ENCODE data around the gene JTB.

JTB gene

DNA sequence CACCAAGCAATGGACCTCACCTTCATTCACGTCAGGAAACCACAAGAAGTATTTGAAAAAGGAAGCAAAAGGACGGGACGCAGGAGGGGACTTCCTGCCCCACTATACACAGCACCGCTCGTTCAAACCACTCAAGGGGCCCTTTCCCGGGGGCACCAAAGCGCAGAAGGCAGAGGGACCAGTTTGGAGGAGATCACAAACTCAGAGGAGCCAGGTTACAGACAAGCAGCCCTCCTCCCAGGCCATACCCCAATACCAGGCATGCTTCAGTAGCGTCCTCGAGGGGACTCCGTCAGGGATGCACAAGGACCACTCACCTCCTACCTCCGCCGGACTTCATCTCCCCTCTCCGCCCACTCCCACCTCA lies 19.7 kb downstream of the JTB start:
- peak; percentile 25 to 44 (median 32) for DNase-seq
- Mint-ChIP-seq H3K4me1 (ENCODE audit: low read depth in 2 of 2) (peaks cover 40 to 41% of the 10 kb centered on the region in 2 donors), H3K27me3 (no peaks in the 10 kb centered on the region), H3K36me3 (ENCODE audit: insufficient read depth) (peaks cover 20% of the 10 kb centered on the region), H3K9me3 (no peaks in the 10 kb centered on the region), H3K27ac (peak overlapping the region; percentile 83 to 92), H3K4me3 (peak overlapping the region; percentile 89 to 90)
- ATAC-seq (replicated peaks) = peak; percentile 28

DNA sequence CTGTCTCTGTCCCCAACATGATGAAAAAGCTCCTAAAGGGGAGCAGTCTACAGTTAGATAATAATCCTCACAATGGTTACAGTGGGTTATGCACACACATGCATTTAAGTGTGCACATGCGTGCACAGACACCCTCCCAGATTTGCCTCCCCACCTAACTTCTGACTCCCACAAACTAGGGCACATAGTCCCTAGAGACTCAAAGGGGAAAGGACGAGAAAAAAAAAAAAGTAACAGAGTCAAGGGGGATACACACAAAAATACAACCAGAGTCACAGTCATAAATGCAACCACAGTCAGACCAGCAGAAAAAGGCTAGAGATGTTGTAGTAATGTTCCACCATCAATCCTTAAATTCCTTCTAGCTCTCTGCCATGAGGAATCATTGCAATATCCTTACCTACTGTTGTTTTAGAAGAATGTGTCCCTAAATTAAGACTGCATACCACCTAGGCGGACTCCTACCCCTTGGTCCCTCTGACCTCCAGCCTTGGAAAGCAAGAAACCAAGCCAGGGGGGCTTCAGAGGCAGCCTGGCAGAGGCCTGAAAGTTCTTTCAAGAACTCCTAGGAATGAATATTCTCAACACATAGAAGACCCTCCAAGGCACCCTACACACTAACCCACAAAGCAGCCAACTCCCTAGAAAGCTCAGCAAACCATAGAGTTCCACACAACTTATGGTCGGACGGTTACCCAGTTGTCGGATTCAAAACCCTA lies 20.3 kb downstream of the JTB start:
- Mint-ChIP-seq H3K27ac (peak overlapping the region; percentile 83 to 92), H3K36me3 (ENCODE audit: insufficient read depth) (peaks cover 26% of the 10 kb centered on the region), H3K4me3 (peak overlapping the region; percentile 89 to 90), H3K9me3 (no peaks in the 10 kb centered on the region), H3K4me1 (ENCODE audit: low read depth in 2 of 2) (peaks cover 34 to 39% of the 10 kb centered on the region in 2 donors), H3K27me3 (no peaks in the 10 kb centered on the region)
- DNase-seq (no peak), ATAC-seq (replicated peaks) (no peak)

DNA sequence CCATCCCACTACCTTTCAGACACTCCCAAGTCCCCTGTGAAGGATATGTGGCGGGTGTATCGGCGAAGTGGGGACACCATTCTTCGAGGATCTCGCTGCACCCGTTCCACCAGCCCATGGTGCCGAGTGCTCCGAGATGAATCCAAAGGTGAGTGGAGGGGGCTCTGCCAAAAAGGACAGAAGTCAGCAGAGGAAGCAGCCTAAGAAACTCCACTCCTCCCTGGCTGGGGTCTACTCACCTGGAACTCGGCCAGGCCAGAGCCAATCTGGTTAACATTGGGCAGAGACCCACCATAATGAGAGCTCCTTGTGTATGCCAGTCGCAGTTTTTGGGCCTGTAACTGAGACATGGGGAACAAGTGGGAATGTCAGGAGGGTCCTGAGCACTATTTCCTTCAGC lies 22.6 kb downstream of the JTB start:
- no peaks in the 10 kb centered on the region for H3K27me3 Mint-ChIP-seq
- peaks cover 34 to 39% of the 10 kb centered on the region in 2 donors for H3K4me1 Mint-ChIP-seq (ENCODE audit: low read depth in 2 of 2)
- DNase-seq = no peak
- H3K9me3 Mint-ChIP-seq = no peaks in the 10 kb centered on the region
- peak overlapping the region in 1 of 2 donors; percentile 35 for H3K4me3 Mint-ChIP-seq
- H3K27ac Mint-ChIP-seq = peak overlapping the region; percentile 83 to 92
- peaks cover 47% of the 10 kb centered on the region for H3K36me3 Mint-ChIP-seq (ENCODE audit: insufficient read depth)
- no peak for ATAC-seq (replicated peaks)

DNA sequence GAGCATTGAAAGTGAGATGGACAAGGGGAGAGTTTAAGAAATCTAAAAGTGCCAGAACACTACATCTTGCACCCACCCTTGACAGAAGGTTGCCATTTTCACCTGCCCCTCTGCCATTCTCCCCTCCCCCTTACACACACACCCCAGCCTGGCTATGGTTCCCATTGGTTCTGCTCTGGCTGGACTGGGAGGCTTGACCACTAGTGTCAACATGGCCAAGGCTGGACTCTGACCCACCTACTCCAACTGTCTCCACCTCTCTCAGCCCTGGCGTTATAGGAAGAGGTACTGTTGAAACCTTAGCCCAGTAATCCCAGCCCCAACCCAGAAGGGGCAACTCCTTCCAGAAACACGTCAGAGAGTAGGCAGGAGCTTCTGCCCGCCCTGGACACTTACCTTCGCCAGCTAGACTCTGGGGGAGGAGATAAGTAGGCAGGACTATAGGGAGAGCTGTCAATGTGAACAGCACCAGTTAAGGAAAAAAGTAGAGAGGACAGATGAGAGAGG lies 23.6 kb downstream of the JTB start:
- no peak for ATAC-seq (replicated peaks)
- peak overlapping the region; percentile 67 to 92 for H3K27ac Mint-ChIP-seq
- peaks cover 34 to 39% of the 10 kb centered on the region in 2 donors for H3K4me1 Mint-ChIP-seq (ENCODE audit: low read depth in 2 of 2)
- H3K4me3 Mint-ChIP-seq = no peak overlapping the region
- no peak for DNase-seq
- H3K27me3 Mint-ChIP-seq = no peaks in the 10 kb centered on the region
- no peaks in the 10 kb centered on the region for H3K9me3 Mint-ChIP-seq
- peaks cover 49% of the 10 kb centered on the region for H3K36me3 Mint-ChIP-seq (ENCODE audit: insufficient read depth)

DNA sequence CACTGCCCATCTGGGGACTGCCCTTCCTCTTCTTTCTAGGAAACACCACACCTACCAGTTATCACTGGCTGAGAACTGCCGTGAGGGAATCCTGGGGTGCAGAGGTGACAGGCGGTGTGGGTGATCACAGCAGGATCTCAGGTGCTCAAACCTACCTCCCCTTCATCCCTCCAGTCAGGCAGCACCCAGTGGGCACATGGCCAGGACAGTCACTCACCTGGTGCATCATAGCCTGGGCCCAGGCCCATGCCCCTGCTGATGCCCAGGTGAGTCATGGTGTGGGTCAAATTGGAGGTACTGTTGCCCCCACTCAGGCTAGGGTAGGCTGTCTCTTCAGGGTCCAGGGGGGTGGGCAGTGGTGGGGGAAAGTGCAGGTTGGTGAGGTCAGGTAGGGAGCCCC lies 25.7 kb downstream of the JTB start:
- no peak for ATAC-seq (replicated peaks)
- Mint-ChIP-seq H3K27me3 (no peaks in the 10 kb centered on the region), H3K36me3 (ENCODE audit: insufficient read depth) (peaks cover 59% of the 10 kb centered on the region), H3K9me3 (no peaks in the 10 kb centered on the region), H3K4me1 (ENCODE audit: low read depth in 2 of 2) (peaks cover 29 to 34% of the 10 kb centered on the region in 2 donors), H3K4me3 (no peak overlapping the region), H3K27ac (peak overlapping the region in 1 of 2 donors; percentile 42)
- no peak for DNase-seq

DNA sequence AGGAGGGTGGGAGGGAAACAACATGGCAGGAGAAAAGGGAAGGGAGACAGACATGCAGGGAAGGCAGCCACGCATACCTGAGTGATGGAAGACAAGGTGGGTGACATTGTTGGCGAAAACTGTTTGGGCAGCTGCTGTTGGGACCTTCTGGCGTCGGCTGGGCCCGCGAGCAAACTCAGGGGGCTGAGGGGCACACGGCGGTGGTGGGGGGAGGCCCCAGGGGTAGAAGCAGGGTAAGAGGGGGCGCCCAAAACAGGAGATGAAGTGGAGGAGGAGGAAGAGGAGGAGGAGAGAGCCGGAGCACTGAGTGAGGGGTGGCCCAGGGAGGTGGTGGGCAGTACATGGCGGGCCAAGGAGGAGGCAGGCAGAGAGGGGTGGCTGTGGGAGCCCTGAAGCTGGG lies 26.3 kb downstream of the JTB start:
- H3K27me3 Mint-ChIP-seq = no peaks in the 10 kb centered on the region
- no peak for ATAC-seq (replicated peaks)
- H3K4me3 Mint-ChIP-seq = no peak overlapping the region
- H3K9me3 Mint-ChIP-seq = no peaks in the 10 kb centered on the region
- peak overlapping the region in 1 of 2 donors; percentile 42 for H3K27ac Mint-ChIP-seq
- no peak for DNase-seq
- H3K36me3 Mint-ChIP-seq (ENCODE audit: insufficient read depth) = peaks cover 59% of the 10 kb centered on the region
- peaks cover 25 to 30% of the 10 kb centered on the region in 2 donors for H3K4me1 Mint-ChIP-seq (ENCODE audit: low read depth in 2 of 2)

DNA sequence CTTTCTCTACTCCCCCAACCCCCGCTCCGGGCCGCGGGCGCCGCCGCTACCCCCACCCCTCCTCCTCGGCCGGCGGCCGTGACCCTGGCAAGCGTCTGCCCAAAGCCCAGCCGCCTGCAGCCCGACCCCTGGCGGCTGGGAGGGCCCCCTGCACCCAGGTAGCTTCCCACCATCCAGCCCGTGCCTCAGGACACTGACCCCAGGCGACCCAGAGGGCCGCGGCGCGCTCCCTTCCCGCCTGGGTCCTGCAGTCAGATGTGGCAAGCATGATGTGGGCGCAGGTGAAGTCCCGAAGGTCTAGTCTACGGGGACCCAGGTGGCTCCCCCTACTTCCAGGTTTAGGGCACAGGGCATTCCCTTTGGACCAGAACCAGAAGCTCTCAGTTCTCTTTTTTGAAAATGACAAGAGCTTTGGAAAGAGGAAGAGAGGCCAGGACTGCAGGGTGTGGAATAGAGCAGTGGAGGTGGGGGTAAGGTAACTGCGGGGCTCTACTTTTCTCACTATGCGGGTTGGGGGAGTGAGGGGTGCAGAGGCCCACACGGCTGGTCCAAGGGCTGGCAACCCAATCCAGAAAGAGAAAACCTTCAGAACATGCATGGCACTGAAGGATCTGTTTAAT lies 30.7 kb downstream of the JTB start, which contains the start of gene DENND4B:
DENND4B (minus strand) TSS at position 97 of the 620 bp plus-strand sequence. CDS start 2,344 bp downstream, outside the sequence.
- peaks cover 39 to 40% of the 10 kb centered on the region in 2 donors for H3K4me1 Mint-ChIP-seq (ENCODE audit: low read depth in 2 of 2)
- DNase-seq (peak; percentile 65 to 69 (median 66)), ATAC-seq (replicated peaks) (peak; percentile 54)
- H3K27me3 Mint-ChIP-seq = no peaks in the 10 kb centered on the region
- H3K4me3 Mint-ChIP-seq = peak within 1 kb of the TSS; percentile 93 to 94
- H3K27ac Mint-ChIP-seq = peak within 1 kb of the TSS; percentile 96 to 97
- H3K36me3 Mint-ChIP-seq (ENCODE audit: insufficient read depth) = peaks cover 74% of the 10 kb centered on the region
- no peaks in the 10 kb centered on the region for H3K9me3 Mint-ChIP-seq

DNA sequence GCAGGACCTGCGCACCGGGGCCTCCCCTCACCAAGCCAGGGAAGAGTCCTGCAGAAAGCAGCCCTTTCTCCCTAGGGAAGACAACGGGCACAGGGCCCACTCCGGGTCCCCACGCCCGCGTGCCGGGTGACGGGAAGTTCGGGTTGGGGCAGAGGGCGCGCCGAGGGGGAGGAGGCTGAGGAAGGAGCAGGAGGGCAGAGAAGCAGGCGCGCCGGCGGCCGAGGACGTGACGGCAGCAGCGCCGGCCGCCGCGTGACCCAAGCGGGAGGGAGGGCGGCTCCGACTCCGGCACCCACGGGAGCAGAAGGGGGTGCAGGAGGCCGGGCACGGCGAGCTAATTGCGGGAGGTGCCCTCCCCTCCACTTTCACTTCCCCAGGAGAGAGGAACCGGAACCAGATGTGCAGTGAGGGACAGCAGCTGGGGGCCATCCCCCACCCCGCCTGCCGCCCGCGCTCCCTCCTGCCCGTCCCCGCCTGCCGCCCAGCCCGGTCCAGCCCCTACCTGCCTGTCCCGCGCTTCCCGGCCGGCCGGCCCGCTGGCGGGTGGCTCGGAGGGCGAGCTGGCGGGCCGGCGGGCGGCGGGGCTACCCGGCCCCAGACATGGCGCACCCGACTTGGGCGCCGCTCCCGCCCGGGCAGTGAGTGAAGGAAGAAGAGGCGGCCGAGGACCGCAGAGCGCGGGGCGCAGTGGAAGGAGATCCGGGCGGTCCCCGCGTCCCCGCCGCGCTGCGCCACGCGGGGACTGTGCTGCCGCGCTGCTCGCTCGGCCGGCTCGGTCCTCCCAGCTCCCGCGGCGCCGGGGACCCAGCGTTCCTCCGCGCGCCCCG lies 31.5 kb downstream of the JTB start:
- Mint-ChIP-seq H3K9me3 (no peaks in the 10 kb centered on the region), H3K27me3 (no peaks in the 10 kb centered on the region), H3K27ac (peak overlapping the region; percentile 96 to 97), H3K36me3 (ENCODE audit: insufficient read depth) (peaks cover 70% of the 10 kb centered on the region), H3K4me1 (ENCODE audit: low read depth in 2 of 2) (peaks cover 43 to 44% of the 10 kb centered on the region in 2 donors), H3K4me3 (peak overlapping the region; percentile 93 to 94)
- DNase-seq (peak; percentile 72 to 75 (median 74)), ATAC-seq (replicated peaks) (peak; percentile 67)

DNA sequence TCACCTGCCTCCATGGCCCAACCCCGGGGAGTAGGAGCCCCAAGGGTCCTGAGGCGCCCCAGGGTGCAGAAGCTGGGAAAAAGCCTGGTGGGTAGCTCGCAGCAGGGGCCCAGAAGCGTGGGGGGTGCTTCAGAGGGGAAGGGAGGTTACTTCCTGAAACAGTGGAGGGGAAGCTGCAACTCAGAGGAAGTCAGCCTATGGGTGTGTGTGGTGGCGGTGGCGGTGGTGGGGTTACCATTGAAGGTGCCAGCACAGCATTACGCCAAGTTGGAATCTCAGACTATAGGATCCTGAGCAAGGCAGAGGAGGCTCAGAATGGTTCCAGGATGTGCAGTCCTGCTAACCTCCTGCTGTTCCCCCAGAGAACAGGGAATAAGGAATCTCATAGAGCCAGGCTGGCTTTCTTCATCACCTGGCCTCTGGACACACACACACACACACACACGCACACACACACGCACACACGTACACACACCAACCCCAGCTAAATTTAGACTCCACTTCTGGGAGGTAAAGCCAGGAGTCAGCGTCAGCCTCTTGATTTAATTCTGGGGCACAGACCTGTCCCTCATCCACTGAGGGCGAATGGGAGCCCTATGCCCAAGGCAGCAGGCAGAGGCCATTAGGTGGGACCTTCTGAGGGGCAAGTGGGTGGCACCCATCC lies 32.2 kb downstream of the JTB start:
- Mint-ChIP-seq H3K9me3 (no peaks in the 10 kb centered on the region), H3K4me3 (peak overlapping the region; percentile 93 to 94), H3K4me1 (ENCODE audit: low read depth in 2 of 2) (peaks cover 45 to 46% of the 10 kb centered on the region in 2 donors), H3K27ac (peak overlapping the region; percentile 96 to 97), H3K36me3 (ENCODE audit: insufficient read depth) (peaks cover 63% of the 10 kb centered on the region), H3K27me3 (no peaks in the 10 kb centered on the region)
- DNase-seq (peak; percentile 79 to 84 (median 83)), ATAC-seq (replicated peaks) (peak; percentile 75)

DNA sequence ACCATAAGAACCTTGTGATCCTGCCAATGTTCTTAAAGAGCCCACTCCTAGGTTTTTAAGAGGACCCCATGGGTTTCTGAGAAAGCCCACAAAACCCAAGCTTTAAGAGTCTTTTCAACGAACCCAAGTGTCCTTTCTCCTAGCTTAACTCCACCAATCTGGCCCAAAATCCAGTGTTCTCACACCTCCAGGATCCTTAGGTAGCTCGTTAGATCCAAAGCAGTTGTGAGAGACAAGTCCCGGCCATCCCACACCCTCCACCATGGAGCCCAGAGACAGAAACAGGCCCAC lies 32.7 kb downstream of the JTB start:
- Mint-ChIP-seq H3K4me3 (peak overlapping the region; percentile 93 to 94), H3K27me3 (no peaks in the 10 kb centered on the region), H3K9me3 (no peaks in the 10 kb centered on the region), H3K4me1 (ENCODE audit: low read depth in 2 of 2) (peaks cover 49 to 50% of the 10 kb centered on the region in 2 donors), H3K27ac (peak overlapping the region; percentile 96 to 97), H3K36me3 (ENCODE audit: insufficient read depth) (peaks cover 60% of the 10 kb centered on the region)
- no peak for DNase-seq
- no peak for ATAC-seq (replicated peaks)

DNA sequence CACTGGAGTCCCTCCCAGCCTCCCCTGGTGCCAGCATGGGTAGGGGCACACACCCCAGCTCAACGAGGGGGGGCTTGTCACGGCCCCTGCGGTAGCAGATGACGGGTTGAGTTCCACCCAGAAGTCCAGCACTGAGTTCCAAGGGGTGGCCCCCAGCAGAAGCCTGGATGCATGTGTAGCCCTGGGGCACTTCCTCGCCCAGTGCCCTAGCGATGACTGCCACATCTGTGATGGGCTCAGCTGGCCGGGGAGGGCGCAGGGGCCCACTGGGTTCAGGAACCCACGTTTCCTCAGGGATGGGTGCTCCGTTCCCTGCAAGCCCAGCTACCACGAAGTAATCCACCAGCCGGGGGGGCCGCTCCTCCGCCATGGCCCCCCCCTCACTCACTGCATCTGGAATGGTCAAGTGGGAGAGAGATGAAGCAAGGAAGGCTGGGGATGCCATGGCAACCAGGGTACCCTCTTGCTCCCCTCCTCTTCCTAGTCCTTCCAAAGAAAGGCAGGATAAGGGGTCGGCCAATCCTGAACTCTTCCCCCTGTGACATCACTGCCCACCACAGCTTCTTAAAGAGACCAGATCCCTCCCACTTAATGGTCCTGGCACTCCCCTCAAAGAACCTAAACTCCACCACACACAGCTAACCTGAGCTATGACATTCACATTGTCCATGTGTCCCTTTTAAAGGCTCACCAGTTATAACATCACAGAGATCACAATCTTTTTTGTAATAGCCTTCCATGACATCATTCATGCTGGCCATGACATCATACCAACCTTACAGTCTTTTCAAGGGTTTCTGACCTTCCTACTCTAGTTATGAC lies 33.3 kb downstream of the JTB start:
- peaks cover 55% of the 10 kb centered on the region in 2 donors for H3K4me1 Mint-ChIP-seq (ENCODE audit: low read depth in 2 of 2)
- no peak for ATAC-seq (replicated peaks)
- peak overlapping the region; percentile 96 to 97 for H3K27ac Mint-ChIP-seq
- H3K27me3 Mint-ChIP-seq = no peaks in the 10 kb centered on the region
- peak in 1 of 3 experiments; percentile 23 for DNase-seq
- peak overlapping the region; percentile 93 to 94 for H3K4me3 Mint-ChIP-seq
- peaks cover 65% of the 10 kb centered on the region for H3K36me3 Mint-ChIP-seq (ENCODE audit: insufficient read depth)
- H3K9me3 Mint-ChIP-seq = no peaks in the 10 kb centered on the region

DNA sequence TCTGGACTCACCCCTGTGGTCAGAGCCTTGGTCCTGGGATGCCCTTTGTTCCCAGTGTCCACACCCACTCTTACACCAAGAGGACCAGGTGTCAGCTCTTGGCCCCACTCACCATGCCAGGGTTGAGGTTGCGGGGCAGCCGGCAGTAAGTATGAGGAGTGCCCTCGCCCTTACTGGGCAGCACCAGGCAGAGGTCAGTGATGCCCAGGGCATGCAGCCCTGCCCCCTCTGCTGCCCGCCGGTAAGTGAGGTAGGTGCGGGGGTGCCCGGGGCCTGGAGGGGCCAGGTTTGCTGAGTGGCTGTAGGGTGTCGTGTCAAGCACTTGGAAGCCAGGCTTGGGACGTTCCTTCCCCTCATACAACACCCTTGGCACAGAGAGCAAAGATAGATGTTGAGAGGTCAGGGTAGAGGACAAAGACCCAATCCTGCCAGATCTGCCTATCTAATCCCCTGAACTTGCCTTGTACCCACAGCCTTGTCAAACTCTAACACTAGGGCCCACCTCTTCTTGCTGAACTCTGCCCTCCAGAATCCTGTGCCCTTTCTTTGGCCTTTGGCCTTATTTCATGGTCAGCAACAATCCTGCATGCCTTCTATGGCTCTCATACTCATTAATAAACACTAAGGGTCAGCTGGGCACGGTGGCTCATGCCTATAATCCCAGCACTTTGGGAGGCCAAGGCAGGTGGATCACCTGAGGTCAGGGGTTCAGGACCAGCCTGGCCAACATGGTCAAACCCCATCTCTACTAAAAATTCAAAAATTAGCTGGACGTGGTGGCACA lies 34.5 kb downstream of the JTB start:
- DNase-seq = no peak
- Mint-ChIP-seq H3K36me3 (ENCODE audit: insufficient read depth) (peaks cover 66% of the 10 kb centered on the region), H3K4me3 (peak overlapping the region; percentile 93 to 94), H3K9me3 (no peaks in the 10 kb centered on the region), H3K4me1 (ENCODE audit: low read depth in 2 of 2) (peaks cover 54 to 57% of the 10 kb centered on the region in 2 donors), H3K27me3 (no peaks in the 10 kb centered on the region), H3K27ac (peak overlapping the region; percentile 84 to 96)
- ATAC-seq (replicated peaks) = no peak
